PC-3 (cell line): ENCODE measurements around the gene ERGIC3.

Source experiments
- CTCF ChIP-seq: fragments of 300-600 bp; sonication (generic); conservative IDR thresholded peaks from 2 replicates; pipeline ENCODE4 v1.5.1; 2017; ENCODE audit warnings: antibody characterized with exemption, low read depth, mild to moderate bottlenecking, low read length
- EZH2 ChIP-seq: fragments of 300-600 bp; sonication (generic); IDR thresholded peaks from one replicate; pipeline ENCODE4 v1.6.1; 2017; ENCODE audit warnings: antibody characterized with exemption, mild to moderate bottlenecking, low read length; ENCODE audit not compliant: unreplicated experiment

GRCh38 chr20:35592339-35592974 lies 50.6 kb downstream of the ERGIC3 start:
- TF ChIP-seq CTCF (no peak), EZH2 (no peak)
